ENCODE measurements around the gene TSHZ3.

TSHZ3 gene

GRCh38 chr19:31337008-31337914 is 12.0 kb downstream of the TSHZ3 start:
- no peak for DNase-seq

GRCh38 chr19:31335716-31336115 is 13.5 kb downstream of the TSHZ3 start:
- DNase-seq: no peak

GRCh38 chr19:31334849-31335624 is 14.2 kb downstream of the TSHZ3 start:
- no peak for DNase-seq

GRCh38 chr19:31334101-31334848 is 15.0 kb downstream of the TSHZ3 start:
- no peak for DNase-seq

- DNase-seq: no peak
Observed at GRCh38 chr19:31332096-31332495, 17.1 kb downstream of the TSHZ3 start.

- DNase-seq: no peak
Observed at GRCh38 chr19:31331536-31331935, 17.7 kb downstream of the TSHZ3 start.

- no peak for DNase-seq
Observed at GRCh38 chr19:31330761-31331160, 18.5 kb downstream of the TSHZ3 start.

GRCh38 chr19:31330237-31330636 is 19.0 kb downstream of the TSHZ3 start:
- DNase-seq: no peak

- DNase-seq: no peak
Observed at GRCh38 chr19:31329819-31330218, 19.4 kb downstream of the TSHZ3 start.

- no peak for DNase-seq
Observed at GRCh38 chr19:31328238-31328637, 21.0 kb downstream of the TSHZ3 start.

- DNase-seq: no peak
Observed at GRCh38 chr19:31326329-31327028, 22.8 kb downstream of the TSHZ3 start.

GRCh38 chr19:31325342-31325741 is 23.9 kb downstream of the TSHZ3 start:
- no peak for DNase-seq

GRCh38 chr19:31319465-31319864 is 29.8 kb downstream of the TSHZ3 start:
- no peak for DNase-seq

- no peak for DNase-seq
Observed at GRCh38 chr19:31318790-31319425, 30.3 kb downstream of the TSHZ3 start.

- DNase-seq: no peak
Observed at GRCh38 chr19:31317570-31317969, 31.7 kb downstream of the TSHZ3 start.

- DNase-seq: no peak
Observed at GRCh38 chr19:31317093-31317492, 32.1 kb downstream of the TSHZ3 start.

GRCh38 chr19:31316201-31316951 is 32.9 kb downstream of the TSHZ3 start:
- DNase-seq: no peak

GRCh38 chr19:31315652-31316051 is 33.6 kb downstream of the TSHZ3 start:
- DNase-seq: no peak

- no peak for DNase-seq
Observed at GRCh38 chr19:31314849-31315629, 34.2 kb downstream of the TSHZ3 start.

GRCh38 chr19:31314156-31314555 is 35.1 kb downstream of the TSHZ3 start:
- DNase-seq: no peak
